ENCODE measurements around the gene LRP8. TPM values are rescaled to one million over a fixed set of nuclear protein-coding genes. Genes with fewer than 3 reads are reported as not detected.
A peak's percentile ranks its signal among the peaks of the same experiment; 100 is the strongest.

The LRP8 gene
- total and polyA plus RNA-seq, 2 donors (not counting 1 experiment from before 2014, with no cell fraction given) = 7.8 to 9.4 TPM

DNA sequence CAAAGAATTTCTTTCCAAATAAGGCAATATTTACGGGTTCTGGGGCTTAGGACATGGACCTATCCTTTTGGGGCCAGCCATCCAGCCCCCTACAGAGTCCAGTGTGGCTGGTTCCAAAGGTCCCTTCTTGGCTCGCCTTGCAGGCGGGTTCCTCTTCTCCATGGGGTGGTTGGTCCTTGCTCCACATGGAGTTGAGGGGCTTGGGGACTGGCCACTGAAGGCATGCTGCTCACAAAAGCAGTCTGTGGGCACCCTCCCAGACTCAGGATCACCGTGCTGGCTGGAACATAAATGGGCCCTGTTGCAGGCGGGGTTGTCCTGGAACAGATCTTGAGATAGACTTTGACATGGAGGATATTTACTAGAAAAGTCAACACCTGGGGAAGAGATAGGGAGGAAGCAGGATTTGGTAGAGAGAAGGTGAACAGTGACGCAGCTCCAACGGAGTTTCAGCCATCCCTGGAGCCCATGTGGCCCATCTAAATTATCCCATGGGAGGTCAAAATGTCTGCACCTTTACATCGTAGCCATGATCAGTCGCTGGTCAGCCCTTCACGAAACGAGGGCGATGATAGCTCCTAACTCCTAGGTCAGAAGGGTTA, 39.1 kb upstream of the LRP8 start:
- POLR2A ChIA-PET = interaction anchor here (2.8 kb wide), 1 partner anchor 40 kb away, joined by 17 read pairs; no protein-coding TSS in a partner anchor
- peak overlapping the region; percentile 78 for H3K4me2 ChIP-seq (replicated peaks; ENCODE audit: low read depth, low read length, poor library complexity, severe bottlenecking)
- intact Hi-C loops (cut with micrococcal nuclease) = no loop called here
- CTCF ChIA-PET = interaction anchor here (1.4 to 3.7 kb wide), 4 partner anchors 26 to 185 kb away, joined by 3 to 17 read pairs (median 12); partner anchors contain the start of gene LRP8
- no peak for DNase-seq
- H3K27ac ChIP-seq (ENCODE audit: low read length in 2 of 2) = peak overlapping the region; percentile 42 to 85
- peaks cover 11% of the 10 kb centered on the region for H4K20me1 ChIP-seq (ENCODE audit: control insufficient read depth, insufficient read depth, low read length, poor library complexity, severe bottlenecking)
- no peaks in the 10 kb centered on the region for H3K9me3 ChIP-seq (ENCODE audit: control extremely low read depth in 1 of 3, control insufficient read depth in 2 of 3, insufficient read depth in 1 of 3, low read length in 2 of 3)
- no peaks in the 10 kb centered on the region for H3K27me3 ChIP-seq (replicated peaks in 1 of 4; ENCODE audit: control extremely low read depth in 1 of 4, control insufficient read depth in 3 of 4, insufficient read depth in 4 of 4, low read length in 3 of 4)
- H3K79me2 ChIP-seq (ENCODE audit: control insufficient read depth, insufficient read depth, low read length) = peaks cover 36% of the 10 kb centered on the region
- H3K27me3 Mint-ChIP-seq = no peaks in the 10 kb centered on the region
- peak overlapping the region in 4 of 5 experiments; percentile 46 to 75 (median 62) for H3K4me3 ChIP-seq (ENCODE audit: control extremely low read depth in 1 of 5, extremely low read depth in 1 of 5, insufficient read depth in 1 of 5, low read depth in 2 of 5, low read length in 4 of 5)
- peak overlapping the region; percentile 81 for H2AFZ ChIP-seq (ENCODE audit: insufficient read depth, low read depth, low read length, poor library complexity, severe bottlenecking)
- no peak for ATAC-seq (ENCODE audit: low read depth)
- H3K9ac ChIP-seq (ENCODE audit: low read length) = peak overlapping the region; percentile 76
- H3K9me3 Mint-ChIP-seq (ENCODE audit: insufficient read depth) = no peaks in the 10 kb centered on the region
- no peaks in the 10 kb centered on the region for H3K36me3 ChIP-seq (replicated peaks in 1 of 2; ENCODE audit: control extremely low read depth in 1 of 2, control insufficient read depth in 1 of 2, extremely low read depth in 1 of 2, insufficient read depth in 2 of 2, low read length in 1 of 2)
- TF ChIP-seq, protein P1, sequence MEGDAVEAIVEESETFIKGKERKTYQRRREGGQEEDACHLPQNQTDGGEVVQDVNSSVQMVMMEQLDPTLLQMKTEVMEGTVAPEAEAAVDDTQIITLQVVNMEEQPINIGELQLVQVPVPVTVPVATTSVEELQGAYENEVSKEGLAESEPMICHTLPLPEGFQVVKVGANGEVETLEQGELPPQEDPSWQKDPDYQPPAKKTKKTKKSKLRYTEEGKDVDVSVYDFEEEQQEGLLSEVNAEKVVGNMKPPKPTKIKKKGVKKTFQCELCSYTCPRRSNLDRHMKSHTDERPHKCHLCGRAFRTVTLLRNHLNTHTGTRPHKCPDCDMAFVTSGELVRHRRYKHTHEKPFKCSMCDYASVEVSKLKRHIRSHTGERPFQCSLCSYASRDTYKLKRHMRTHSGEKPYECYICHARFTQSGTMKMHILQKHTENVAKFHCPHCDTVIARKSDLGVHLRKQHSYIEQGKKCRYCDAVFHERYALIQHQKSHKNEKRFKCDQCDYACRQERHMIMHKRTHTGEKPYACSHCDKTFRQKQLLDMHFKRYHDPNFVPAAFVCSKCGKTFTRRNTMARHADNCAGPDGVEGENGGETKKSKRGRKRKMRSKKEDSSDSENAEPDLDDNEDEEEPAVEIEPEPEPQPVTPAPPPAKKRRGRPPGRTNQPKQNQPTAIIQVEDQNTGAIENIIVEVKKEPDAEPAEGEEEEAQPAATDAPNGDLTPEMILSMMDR (IDR thresholded peaks at IDR 0.05) = no peak
- TF ChIP-seq EZH2 (IDR thresholded peaks at IDR 0.05; ENCODE audit: borderline replicate concordance, insufficient read depth, low read depth, low read length, poor library complexity, severe bottlenecking) = no peak
- peaks cover 30 to 43% of the 10 kb centered on the region in 2 donors for H3K4me1 ChIP-seq (ENCODE audit: control insufficient read depth in 2 of 2, insufficient read depth in 2 of 2, low read length in 2 of 2)
- H3K27ac Mint-ChIP-seq = peak overlapping the region; percentile 97
- WGBS (ENCODE audit: insufficient coverage) = 94% methylated on average over 12 of the region's 12 CpGs
- peaks cover 45% of the 10 kb centered on the region for H3K4me1 Mint-ChIP-seq
- peak overlapping the region; percentile 98 for H3K4me3 Mint-ChIP-seq

GRCh38 chr1:53365437-53366063, 37.7 kb upstream of the LRP8 start:
- Histone ChIP-seq H4K20me1 (ENCODE audit: control insufficient read depth, insufficient read depth, low read length, poor library complexity, severe bottlenecking) (peaks cover 11% of the 10 kb centered on the region), H2AFZ (ENCODE audit: insufficient read depth, low read depth, low read length, poor library complexity, severe bottlenecking) (no peak overlapping the region), H3K9me3 (ENCODE audit: control extremely low read depth in 1 of 3, control insufficient read depth in 2 of 3, insufficient read depth in 1 of 3, low read length in 2 of 3) (no peaks in the 10 kb centered on the region), H3K79me2 (ENCODE audit: control insufficient read depth, insufficient read depth, low read length) (peaks cover 36% of the 10 kb centered on the region), H3K27me3 (replicated peaks in 1 of 4; ENCODE audit: control extremely low read depth in 1 of 4, control insufficient read depth in 3 of 4, insufficient read depth in 4 of 4, low read length in 3 of 4) (no peaks in the 10 kb centered on the region), H3K27ac (ENCODE audit: low read length in 2 of 2) (peak overlapping the region in 1 of 2 donors; percentile 33), H3K4me3 (ENCODE audit: control extremely low read depth in 1 of 5, extremely low read depth in 1 of 5, insufficient read depth in 1 of 5, low read depth in 2 of 5, low read length in 4 of 5) (peak overlapping the region in 2 of 5 experiments; percentile 4 to 17), H3K4me2 (replicated peaks; ENCODE audit: low read depth, low read length, poor library complexity, severe bottlenecking) (peak overlapping the region; percentile 45), H3K36me3 (replicated peaks in 1 of 2; ENCODE audit: control extremely low read depth in 1 of 2, control insufficient read depth in 1 of 2, extremely low read depth in 1 of 2, insufficient read depth in 2 of 2, low read length in 1 of 2) (no peaks in the 10 kb centered on the region), H3K4me1 (ENCODE audit: control insufficient read depth in 2 of 2, insufficient read depth in 2 of 2, low read length in 2 of 2) (peaks cover 30 to 43% of the 10 kb centered on the region in 2 donors), H3K9ac (ENCODE audit: low read length) (no peak overlapping the region)
- peak overlapping the region; percentile 32 for H3K4me3 Mint-ChIP-seq
- H3K9me3 Mint-ChIP-seq (ENCODE audit: insufficient read depth) = no peaks in the 10 kb centered on the region
- whole genome bisulfite sequencing (ENCODE audit: insufficient coverage) = 58% methylated on average over 9 of the region's 12 CpGs
- CTCF ChIA-PET = no interaction called here
- ATAC-seq (ENCODE audit: low read depth) = no peak
- peaks cover 45% of the 10 kb centered on the region for H3K4me1 Mint-ChIP-seq
- TF ChIP-seq EZH2 (IDR thresholded peaks at IDR 0.05; ENCODE audit: borderline replicate concordance, insufficient read depth, low read depth, low read length, poor library complexity, severe bottlenecking) = no peak
- TF ChIP-seq, protein P1 (IDR thresholded peaks at IDR 0.05) = no peak
- intact Hi-C loops (cut with micrococcal nuclease) = no loop called here
- POLR2A ChIA-PET = no interaction called here
- DNase-seq = no peak
- H3K27ac Mint-ChIP-seq = peak overlapping the region; percentile 23
- no peaks in the 10 kb centered on the region for H3K27me3 Mint-ChIP-seq

Data from B cell (primary cell).